ENCODE results near the gene PHRF1.

GRCh38 chr11:577611-577894 lies 1.3 kb downstream of the PHRF1 start:
- TF ChIP-seq CTCF (IDR thresholded peaks at IDR 0.05; ENCODE audit: extremely low read depth in 1 of 2, insufficient read depth in 1 of 2, low read depth in 1 of 2, low read length in 2 of 2) (no peak), EZH2 (IDR thresholded peaks at IDR 0.05; ENCODE audit: borderline replicate concordance, low read depth, low read length, severe bottlenecking) (no peak), POLR2AphosphoS5 (IDR thresholded peaks at IDR 0.05; ENCODE audit: insufficient read depth, low read depth, low read length) (no peak), FOS (IDR thresholded peaks at IDR 0.05; ENCODE audit: borderline replicate concordance, insufficient read depth, low read length) (no peak), POLR2A (IDR thresholded peaks at IDR 0.05; ENCODE audit: low read depth, low read length) (no peak), JUN (IDR thresholded peaks at IDR 0.05; ENCODE audit: borderline replicate concordance, insufficient read depth, insufficient read length, low read depth) (no peak), MAX (IDR thresholded peaks at IDR 0.05; ENCODE audit: insufficient read depth, insufficient read length) (no peak), MYC (IDR thresholded peaks at IDR 0.05; ENCODE audit: low read depth, low read length) (no peak), GATA2 (IDR thresholded peaks at IDR 0.05; ENCODE audit: insufficient read depth, insufficient read length, low read depth, low read length) (no peak)
